NCI-H1092 treated with DMSO at 0.1 percent for 48 hours (cell line): Measurements from ENCODE around the gene PRXL2A.
"Not testable (repeated sequence)": the region's sequence is repeated elsewhere in the genome, so short reads cannot be mapped to it uniquely, and the experiment has no call there.

Source experiments
- DNase-seq: peaks from one replicate; lab custom pipeline; 2025; lab: John Stamatoyannopoulos, UW

The PRXL2A gene, protein sequence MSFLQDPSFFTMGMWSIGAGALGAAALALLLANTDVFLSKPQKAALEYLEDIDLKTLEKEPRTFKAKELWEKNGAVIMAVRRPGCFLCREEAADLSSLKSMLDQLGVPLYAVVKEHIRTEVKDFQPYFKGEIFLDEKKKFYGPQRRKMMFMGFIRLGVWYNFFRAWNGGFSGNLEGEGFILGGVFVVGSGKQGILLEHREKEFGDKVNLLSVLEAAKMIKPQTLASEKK

DNA sequence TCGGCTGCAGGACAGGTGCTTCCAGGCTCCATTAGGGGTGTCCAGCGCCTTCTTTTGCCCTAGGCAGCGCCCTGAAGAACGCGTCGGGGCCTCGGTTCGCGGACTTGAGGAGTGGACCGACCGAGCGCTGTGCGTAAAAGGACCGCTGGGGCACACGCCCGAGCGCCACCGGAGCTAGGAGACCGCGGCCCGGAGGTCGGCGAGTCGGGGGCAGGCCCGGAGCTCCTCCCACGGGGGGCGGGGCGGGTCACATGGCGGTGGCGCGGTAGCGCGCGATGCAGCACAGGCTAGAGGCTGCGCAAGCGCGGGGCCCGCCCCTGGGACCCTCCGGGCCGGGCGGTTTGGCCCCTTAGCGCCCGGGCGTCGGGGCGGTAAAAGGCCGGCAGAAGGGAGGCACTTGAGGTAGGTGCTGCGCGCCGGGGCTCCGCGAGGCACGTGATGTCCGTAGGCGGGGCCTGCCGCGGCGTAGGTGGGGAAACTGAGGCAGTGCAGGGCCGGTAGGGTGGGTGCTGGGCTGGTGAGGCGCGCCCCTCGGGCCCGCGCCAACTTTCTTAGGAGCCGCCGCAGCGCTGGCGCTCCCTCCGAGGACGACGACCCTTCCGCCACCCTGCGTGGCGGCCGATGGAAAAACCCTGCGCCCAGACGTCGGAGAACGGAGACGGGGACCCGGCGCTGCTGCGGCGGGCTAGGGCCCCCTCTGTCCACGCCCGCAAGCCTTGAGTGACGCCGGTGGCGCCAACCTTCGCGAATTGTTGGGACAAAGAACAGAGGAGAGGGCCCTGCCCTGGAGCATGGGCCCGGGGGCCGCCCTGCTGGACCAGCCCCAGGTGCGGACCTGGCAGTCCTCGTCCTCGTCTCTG is at the start of gene PRXL2A:
Gene PRXL2A, plus strand, starts transcription at position 310 of the 860 bp plus-strand sequence. CDS start 11,917 bp downstream, outside the sequence.
- peak; percentile 73 for DNase-seq

DNA sequence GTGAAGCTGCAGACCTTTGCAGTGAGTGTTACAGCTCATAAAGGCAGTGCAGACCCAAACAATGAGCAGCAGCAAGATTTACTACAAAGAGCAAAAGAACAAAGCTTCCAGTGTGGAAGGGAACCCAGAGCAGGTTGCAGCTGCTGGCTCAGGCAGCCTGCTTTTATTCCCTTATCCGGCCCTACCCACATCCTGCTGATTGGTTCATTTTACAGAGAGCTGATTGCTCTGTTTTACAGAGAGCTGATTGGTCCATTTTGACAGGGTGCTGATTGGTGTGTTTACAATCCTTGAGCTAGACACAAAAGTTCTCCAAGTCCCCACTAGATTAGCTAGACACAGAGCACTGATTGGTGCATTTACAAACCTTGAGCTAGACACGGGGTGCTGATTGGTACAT is 49.4 kb upstream of the PRXL2A start:
- DNase-seq: not testable (repeated sequence)

DNA sequence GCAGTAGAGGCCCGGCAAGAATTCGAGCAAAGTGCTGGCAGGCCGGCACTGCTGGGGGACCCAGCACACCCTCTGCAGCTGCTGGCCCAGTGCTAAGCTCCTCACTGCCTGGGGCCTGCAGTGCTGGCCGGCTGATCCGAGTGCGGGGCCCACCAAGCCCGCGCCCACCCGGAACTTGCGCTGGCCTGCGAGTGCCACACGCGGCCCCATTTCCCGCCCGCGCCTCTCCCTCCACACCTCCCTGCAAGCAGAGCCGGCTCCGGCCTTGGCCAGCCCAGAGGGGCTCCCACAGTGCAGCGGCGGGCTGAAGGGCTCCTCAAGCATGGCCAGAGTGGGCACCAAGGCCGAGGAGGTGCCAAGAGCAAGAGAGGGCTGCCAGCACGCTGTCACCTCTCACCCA is 48.7 kb upstream of the PRXL2A start:
- no peak for DNase-seq

DNA sequence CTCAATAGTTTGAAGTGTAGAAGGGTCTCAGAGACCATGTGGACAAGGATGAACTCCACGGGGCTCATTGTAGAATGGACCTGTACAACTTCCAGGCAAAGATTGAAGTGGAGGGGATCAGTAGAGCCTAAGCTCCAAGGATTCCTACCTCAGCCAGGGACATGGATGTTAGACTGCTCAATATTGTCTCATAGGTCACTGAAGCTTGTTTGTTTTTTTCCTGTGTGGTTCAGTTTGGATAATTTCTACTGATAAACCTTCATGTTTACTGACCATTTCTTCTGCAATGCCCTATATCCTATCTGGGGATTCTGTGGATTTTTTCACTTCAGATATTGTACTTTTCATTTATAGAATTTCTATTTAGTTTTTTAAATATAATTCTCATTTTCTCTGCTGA is 42.8 kb upstream of the PRXL2A start:
- DNase-seq: no peak

DNA sequence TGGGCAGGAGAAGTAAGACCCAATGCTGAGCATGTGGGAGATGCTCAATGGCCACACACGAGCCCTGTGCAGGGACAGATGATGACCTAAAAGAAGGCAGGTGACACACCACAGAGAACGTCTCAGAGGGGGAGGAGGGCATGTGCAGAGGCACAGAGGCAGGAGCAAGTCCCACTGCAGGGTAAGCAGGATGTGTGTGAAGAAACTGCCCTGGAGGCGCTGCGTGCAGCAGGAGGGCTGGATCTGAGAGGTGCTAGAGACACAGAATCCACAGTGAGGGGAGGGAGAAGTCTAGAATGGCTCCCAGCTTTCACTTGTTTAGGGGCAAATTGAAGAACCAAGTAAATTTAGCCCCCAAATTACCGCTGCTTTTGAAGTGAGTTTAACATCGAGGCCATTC is 36.9 kb upstream of the PRXL2A start:
- DNase-seq: no peak

DNA sequence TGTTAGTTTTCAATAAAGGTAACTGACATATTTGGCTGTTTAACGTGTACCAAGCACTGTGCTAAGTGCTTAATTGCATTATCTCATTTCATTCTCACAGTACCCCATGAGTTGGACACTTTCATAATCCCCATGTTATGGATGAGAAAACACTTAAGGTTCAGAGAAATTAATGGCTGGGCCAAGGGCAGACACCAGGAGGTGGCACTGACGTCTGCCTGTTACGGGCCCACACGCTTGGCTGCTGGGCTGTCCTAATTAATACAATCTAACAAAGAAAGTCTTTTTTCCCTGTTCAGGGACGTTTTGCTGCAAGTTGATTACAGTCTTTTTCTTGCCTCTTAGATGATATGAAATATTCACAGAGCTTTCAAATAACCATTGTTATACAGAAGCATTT is 35.7 kb upstream of the PRXL2A start:
- DNase-seq: no peak

DNA sequence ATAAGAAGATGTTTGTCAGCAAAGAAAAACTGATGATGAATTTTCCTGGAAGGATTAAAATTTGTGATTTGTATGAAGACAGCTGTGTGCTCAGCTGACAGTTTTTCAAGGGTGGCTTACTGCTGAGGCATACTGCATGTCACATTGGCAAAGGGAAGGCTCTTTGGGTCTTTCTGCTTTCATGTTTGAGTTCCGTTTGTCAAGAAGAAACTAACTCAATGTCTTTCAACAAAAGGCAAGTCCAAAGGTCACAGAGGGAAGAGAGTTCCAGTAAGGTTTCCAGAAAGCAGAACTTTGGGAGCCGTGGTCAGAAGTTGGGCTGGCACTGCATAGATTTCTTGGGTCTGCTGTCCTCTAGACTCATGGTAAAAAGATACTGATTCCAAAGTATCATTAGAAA is 34.8 kb upstream of the PRXL2A start:
- no peak for DNase-seq

DNA sequence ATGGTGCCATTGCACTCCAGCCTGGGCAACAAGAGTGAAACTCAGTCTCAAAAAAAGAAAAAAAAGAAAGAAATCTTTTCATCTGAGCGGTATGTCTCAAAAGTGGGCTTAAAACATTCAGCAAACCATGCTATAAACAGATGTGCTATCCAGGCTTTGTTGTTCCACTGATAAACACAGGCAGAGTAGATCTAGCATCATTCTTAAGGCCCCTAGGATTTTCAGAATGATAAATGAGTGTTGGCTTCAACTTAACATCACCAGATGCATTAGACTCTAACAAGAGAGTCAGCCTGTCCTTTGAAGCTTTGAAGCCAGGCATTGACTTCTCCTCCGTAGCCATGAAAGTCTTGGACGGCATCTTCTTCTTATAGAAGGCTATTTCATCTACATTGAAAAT is 28.6 kb upstream of the PRXL2A start:
- DNase-seq: no peak

DNA sequence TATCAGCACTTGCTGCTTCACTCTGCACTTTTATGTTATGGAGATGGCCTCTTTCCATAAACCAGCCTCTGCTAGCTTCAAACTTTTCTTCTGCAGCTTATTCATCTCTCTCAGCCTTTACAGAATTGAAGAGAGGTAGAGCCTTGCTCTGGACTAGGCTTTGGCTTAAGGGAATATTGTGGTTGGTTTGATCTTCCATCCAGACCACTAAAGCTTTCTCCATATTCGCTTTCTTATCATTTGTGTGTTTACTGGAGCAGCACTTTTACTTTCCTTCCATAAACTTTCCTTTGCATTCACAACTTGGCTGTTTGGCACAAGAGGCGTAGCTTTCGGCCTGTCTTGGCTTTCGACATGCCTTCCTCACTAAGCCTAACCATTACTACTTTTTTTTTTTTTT is 28.2 kb upstream of the PRXL2A start:
- no peak for DNase-seq

DNA sequence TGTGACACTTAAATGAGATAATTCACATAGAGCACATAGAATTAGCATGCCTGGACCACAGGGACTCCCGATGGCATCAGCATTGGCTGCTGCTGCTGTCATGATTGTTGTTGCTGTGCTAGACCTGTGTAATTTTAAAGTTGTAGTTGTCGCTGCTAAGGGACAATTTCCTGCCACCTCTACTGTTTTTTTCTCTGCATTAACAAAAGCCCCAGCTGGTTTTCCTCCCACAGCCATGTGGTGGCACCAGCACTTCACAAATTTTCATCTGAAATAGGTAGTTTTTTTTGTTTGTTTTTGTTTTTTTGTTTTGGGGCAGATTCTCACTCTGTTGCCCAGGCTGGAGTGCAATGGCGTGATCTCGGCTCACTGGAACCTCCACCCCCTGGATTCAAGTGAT is 25.4 kb upstream of the PRXL2A start:
- peak; percentile 18 for DNase-seq

DNA sequence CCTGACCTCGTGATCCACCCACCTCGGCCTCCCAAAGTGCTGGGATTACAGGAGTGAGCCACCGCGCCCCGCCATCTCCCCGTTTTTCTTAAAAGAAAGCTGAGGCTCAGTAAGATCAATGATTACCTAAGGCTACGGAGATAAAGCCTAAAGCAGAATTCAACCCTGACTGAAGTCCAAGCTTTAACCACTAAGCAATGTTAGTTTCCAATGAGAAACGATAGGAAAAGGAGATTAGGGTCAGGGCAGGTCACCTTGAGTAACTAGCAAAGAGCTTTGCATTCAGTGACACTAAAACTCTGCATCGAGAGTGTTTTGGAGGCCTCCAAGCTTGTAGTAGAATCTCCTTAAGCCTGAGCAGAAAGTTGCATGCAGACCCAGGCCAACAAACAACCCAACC is 17.6 kb upstream of the PRXL2A start:
- DNase-seq: no peak

DNA sequence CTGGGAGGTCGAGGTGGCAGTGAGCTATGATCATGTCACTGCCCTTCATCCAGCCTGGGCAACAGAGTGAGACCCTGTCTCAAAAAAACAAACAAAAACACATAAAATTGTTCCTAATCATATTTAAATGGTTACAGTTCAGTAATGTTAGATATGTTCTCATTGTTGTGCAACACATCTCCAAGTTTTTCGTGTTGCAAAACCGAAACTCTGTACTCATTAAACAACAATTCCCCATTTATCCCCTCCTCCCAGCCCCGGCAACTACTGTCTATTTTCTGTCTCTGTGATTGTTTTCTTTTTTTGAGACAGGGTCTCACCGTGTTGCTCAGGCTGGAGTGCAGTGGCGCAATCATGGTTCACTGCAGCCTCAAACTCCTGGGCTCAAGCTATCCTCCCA is 16.1 kb upstream of the PRXL2A start:
- DNase-seq: no peak

DNA sequence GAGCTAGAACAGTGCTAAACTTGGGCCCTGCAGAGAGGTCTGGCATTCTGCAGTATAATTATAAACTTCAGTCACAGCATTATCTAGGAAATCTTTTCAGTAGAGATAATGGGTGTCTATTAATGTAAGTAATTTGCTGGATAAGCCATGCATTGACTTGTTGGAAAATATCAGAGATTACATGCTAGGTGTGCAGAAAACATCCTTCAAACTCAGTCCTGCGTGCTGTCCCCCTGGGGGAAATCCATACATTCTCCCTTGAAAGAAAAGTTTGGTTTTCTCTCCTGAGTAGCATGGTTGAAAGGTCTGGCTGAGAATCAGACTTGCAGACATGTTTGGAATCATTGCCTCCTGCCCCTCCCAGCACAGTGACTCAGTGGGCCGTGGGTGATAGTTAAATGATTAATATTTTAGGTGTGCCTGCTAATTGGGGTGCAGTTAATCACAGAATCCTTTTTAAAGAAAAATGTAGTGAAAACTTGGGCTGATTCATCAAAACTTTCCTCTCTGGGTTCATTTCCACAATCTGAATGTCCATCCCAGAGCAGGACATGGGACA is 13.9 kb upstream of the PRXL2A start:
- no peak for DNase-seq

DNA sequence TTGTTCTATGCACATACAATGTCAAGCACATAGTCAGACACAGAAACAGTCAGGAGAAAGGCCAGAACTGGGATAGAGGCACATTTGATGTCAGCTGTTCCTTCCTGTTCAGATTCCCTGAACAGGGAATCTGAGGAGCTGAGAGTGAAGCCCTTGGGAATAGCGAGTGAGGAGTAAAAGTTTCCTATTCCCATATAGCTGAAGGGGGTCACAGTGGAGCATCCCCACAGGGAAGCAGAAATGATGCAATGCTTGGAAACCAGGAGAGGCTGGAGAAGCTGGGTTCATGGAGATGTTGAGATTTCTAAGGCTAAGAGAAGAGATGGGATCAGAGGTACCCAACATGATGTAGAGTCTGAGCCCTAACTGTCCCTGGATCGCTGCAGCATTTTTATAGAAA is 11.3 kb upstream of the PRXL2A start:
- DNase-seq: no peak

DNA sequence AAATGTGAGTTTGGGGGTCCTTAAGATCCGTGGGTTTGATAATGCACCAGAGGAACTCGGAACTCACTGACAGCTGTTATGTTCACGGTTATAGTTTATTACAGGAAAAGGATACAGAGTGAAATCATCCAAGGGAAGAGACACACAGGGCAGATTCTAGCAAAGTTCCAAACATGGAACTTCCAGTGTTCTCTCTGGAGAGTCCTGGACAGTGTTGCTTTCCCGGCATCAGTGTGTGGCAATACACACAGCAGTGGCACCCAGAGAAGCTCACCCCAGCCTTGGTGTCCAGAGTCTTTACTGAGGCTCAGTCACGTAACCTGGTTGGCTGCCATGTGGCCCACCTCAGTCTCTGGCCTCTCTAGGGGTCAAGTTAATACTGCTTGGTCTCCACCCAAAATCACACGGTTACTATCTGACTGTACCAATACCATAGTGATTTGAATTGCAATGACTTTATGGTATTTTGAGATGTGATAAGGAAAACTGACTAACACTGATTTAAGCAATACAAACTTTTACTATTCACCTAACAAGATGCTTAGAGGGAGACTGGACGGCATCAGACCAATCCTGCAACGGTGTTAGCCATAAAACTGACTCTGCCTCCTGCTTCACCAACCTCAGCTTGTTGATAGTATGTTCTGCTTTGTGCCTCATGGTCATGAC is 8.1 kb upstream of the PRXL2A start:
- DNase-seq: no peak

DNA sequence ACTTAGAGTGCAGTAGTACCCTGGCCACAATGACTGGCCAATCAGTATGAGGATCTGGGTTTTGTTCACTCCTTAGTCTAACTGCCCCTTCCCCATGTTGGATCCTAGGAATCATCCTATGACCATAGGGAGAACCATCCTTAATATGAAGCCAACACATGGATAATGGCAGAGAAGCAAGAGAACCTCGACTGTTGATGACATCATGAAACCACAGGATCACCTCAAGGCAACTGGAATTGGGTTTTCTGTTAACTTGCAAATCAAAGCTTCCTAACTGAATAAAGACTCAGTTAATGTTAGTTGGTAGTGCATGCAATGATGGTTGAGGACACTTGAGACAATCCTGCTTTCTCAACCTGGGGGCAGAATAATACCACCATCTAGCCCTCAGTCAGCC is 3.3 kb upstream of the PRXL2A start:
- DNase-seq: no peak

DNA sequence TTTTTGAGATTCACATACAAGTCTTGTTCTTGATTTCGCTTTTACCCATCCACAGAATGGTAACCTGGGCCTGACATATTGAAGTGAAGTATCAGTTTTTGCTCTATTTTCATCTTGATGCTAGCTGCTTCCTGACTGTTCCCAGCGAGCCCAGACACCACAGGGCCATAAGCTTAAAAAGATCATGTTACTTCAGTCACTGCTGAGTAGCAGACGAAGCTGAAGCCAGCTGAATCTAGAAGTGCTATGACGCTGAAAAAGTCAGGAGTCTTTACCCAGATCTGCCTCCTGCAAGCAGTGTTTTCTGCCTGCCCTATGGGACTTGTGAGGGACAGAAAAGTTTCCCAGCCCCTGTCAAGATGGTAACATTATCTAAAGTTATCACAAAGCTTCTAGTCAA is 2.7 kb upstream of the PRXL2A start:
- no peak for DNase-seq

DNA sequence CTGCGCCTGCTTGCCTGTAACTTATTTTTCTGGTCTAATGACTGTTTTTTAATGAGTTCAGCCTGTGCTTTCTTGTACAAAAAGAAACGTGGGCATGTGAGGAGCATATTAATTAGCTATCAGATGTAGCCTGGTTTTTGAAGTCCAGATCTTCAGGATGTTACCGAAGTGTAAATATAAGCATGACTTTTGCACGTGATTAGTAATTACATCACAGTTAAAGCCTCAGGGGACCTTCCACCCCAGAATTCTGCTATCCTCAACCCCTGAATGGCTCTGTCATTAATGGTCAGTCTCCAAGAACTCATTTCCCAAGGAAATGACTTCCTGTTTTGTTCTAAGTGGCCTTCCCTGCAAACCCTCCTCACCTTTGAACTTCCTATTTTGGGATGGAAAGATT is 2.1 kb upstream of the PRXL2A start:
- no peak for DNase-seq

DNA sequence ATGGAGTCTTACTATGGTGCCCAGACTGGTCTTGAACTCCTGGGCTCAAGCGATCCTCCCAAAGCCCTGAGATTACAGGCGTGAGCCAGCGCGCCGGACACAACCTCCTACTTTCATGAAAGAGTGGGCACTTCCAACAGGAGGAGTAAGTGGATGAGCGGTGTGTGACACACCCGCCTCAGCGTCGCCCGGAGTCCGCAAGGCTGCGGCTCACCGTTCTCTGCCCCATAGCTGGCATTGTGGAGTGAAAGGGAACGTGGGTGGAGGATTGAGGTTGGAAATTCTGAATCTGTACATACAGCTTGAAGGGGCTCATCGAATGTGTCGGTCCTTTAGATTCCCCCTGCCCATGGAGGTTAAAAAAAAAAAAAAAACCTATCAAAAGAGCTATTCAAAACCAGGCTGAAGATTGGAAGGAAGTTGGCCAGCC is 524 bp upstream of the PRXL2A start:
- DNase-seq: peak; percentile 44

DNA sequence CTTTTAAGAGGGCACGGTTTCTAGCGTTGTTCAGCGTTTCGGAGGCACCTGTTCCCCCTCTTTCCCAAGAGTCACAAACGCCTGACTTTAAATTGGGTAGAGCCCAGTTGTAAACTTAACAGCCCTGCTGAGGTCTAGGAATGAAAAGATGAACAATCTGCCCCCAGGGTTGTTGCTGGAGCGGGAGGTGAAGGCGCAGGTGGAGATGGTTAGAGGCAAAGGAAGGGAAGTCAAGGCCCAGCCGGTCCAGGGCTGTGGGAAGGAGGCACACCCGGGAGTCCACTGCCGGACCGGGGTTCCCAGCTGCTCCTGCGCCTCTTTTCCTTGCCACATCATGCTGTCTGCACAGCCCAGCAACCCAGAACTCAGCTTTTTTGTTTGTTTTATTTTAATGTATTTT is 770 bp downstream of the PRXL2A start:
- DNase-seq: no peak

DNA sequence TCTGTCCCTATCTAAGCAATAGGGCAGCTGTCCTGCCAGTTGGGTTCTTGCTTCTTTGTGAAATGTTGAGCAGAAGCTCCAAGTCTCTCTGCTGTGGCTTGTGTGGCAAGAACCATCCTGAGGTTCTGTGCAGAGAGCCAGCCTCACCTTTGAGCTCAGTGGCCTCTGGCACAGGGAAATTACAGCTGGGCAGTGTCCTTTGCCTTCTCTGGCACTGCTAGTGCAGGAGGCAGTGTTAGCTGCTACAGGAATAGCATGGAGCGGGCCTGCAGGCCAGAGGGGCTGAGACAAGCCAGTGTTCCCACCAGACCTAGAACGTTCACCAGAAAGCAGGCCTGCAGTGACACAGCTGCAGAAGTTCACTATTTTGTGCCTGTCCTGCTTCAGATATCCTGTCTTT is 1.8 kb downstream of the PRXL2A start:
- DNase-seq: no peak

DNA sequence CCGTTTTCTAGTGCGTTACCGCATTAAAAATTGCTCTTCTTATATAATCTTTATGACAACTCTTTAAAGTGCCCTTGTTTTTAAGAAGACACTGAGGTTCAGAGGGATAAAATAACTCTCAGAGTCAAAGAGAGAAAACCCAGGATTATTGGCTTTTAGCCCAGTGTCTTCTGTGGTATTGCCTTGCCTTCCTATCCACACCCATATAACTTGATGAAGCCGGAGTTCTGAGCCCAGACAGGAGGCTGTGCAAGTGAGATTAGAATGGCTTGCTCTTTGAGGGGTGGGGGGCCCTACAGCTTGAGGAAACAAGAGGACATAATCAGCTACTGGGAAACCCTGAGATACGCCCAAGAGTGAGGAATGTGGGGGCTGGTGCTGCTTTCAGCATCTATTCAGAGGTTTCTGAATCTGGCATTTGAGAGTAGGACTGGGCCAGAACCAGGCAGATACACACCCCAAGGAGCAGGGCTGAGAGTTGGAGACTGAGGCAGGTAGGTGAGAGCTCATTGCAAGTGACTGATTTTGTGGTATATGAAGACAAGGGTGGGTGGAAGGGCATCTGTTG is 2.3 kb downstream of the PRXL2A start:
- DNase-seq: no peak
